Nephron (organoid): ENCODE results near the gene N4BP2.
"Not testable (repeated sequence)": the region's sequence is repeated elsewhere in the genome, so short reads cannot be mapped to it uniquely, and the experiment has no call there.

Source experiments
- H3K27ac Mint-ChIP-seq, 3 experiments: 2 replicates each; pipeline ENCODE4 v1.8.0; 2020; ENCODE audit warnings: mixed read lengths in 3 of 3, mild to moderate bottlenecking in 2 of 3, moderate library complexity in 1 of 3
- H3K27me3 Mint-ChIP-seq: 2 replicates; pipeline ENCODE4 v1.8.0; 2021; ENCODE audit warnings: low read depth, mild to moderate bottlenecking, moderate library complexity, mixed read lengths
- H3K36me3 Mint-ChIP-seq: 2 replicates; pipeline ENCODE4 v1.8.0; 2020; ENCODE audit warnings: low read depth, mixed read lengths
- H3K4me1 Mint-ChIP-seq: 2 replicates; pipeline ENCODE4 v1.8.0; 2020; ENCODE audit warnings: mixed read lengths
- H3K4me3 Mint-ChIP-seq, 3 experiments: 2 replicates each; pipeline ENCODE4 v1.8.0; 2020; ENCODE audit warnings: mild to moderate bottlenecking in 3 of 3, mixed read lengths in 3 of 3, moderate library complexity in 2 of 3
- H3K9me3 Mint-ChIP-seq: 2 replicates; pipeline ENCODE4 v1.8.0; 2020; ENCODE audit warnings: mixed read lengths
- CTCF ChIP-seq, 3 experiments: fragments of 200-600 bp; sonication (generic); IDR thresholded peaks; one replicate each; pipeline ENCODE4 v1.5.0; 2021; ENCODE audit warnings: antibody characterized with exemption in 3 of 3; ENCODE audit not compliant: unreplicated experiment in 3 of 3

The N4BP2 gene

GRCh38 chr4:40056716-40057585 is at the start of gene N4BP2:
TSS of gene N4BP2 (plus strand) at chr4:40056850. CDS start at chr4:40097341, 40,491 bp downstream.
- peak within 1 kb of the TSS; percentile 89 to 97 (median 93) for H3K4me3 Mint-ChIP-seq
- no peaks in the 10 kb centered on the region for H3K9me3 Mint-ChIP-seq
- H3K36me3 Mint-ChIP-seq, result peaks cover 9% of the 10 kb centered on the region
- TF ChIP-seq CTCF (IDR thresholded peaks at IDR 0.05; ENCODE audit: unreplicated experiment in 3 of 3), result peak; percentile 79 to 86 (median 79)
- peaks cover 28% of the 10 kb centered on the region for H3K4me1 Mint-ChIP-seq
- H3K27me3 Mint-ChIP-seq, result no peaks in the 10 kb centered on the region
- peak within 1 kb of the TSS; percentile 100 for H3K27ac Mint-ChIP-seq

GRCh38 chr4:40016007-40016406 is 40.6 kb upstream of the N4BP2 start:
- no peaks in the 10 kb centered on the region for H3K9me3 Mint-ChIP-seq
- H3K27me3 Mint-ChIP-seq, result peaks cover 3% of the 10 kb centered on the region
- H3K36me3 Mint-ChIP-seq, result no peaks in the 10 kb centered on the region
- H3K4me3 Mint-ChIP-seq, result no peak overlapping the region
- no peaks in the 10 kb centered on the region for H3K4me1 Mint-ChIP-seq
- no peak for TF ChIP-seq CTCF (IDR thresholded peaks at IDR 0.05; ENCODE audit: unreplicated experiment in 3 of 3)
- H3K27ac Mint-ChIP-seq, result no peak overlapping the region

GRCh38 chr4:40020221-40020620 is 36.4 kb upstream of the N4BP2 start:
- H3K9me3 Mint-ChIP-seq, result no peaks in the 10 kb centered on the region
- TF ChIP-seq CTCF (IDR thresholded peaks at IDR 0.05; ENCODE audit: unreplicated experiment in 3 of 3), result no peak
- no peak overlapping the region for H3K4me3 Mint-ChIP-seq
- no peaks in the 10 kb centered on the region for H3K36me3 Mint-ChIP-seq
- no peaks in the 10 kb centered on the region for H3K4me1 Mint-ChIP-seq
- H3K27ac Mint-ChIP-seq, result no peak overlapping the region
- peaks cover 4% of the 10 kb centered on the region for H3K27me3 Mint-ChIP-seq

GRCh38 chr4:40021116-40021515 is 35.5 kb upstream of the N4BP2 start:
- H3K9me3 Mint-ChIP-seq, result not testable (repeated sequence)

GRCh38 chr4:40024049-40024448 is 32.6 kb upstream of the N4BP2 start:
- H3K36me3 Mint-ChIP-seq, H3K4me1 Mint-ChIP-seq, H3K9me3 Mint-ChIP-seq, H3K27me3 Mint-ChIP-seq, H3K27ac Mint-ChIP-seq, H3K4me3 Mint-ChIP-seq: not testable (repeated sequence)

More at GRCh38 chr4:40021116-40021515, 35.5 kb upstream of the N4BP2 start:
- not testable (repeated sequence) for H3K27me3 Mint-ChIP-seq, H3K4me3 Mint-ChIP-seq, H3K36me3 Mint-ChIP-seq, H3K27ac Mint-ChIP-seq, H3K4me1 Mint-ChIP-seq

- Mint-ChIP-seq H3K27ac (no peak overlapping the region), H3K36me3 (no peaks in the 10 kb centered on the region), H3K9me3 (no peaks in the 10 kb centered on the region), H3K4me1 (no peaks in the 10 kb centered on the region), H3K4me3 (no peak overlapping the region), H3K27me3 (no peaks in the 10 kb centered on the region)
- no peak for TF ChIP-seq CTCF (IDR thresholded peaks at IDR 0.05; ENCODE audit: unreplicated experiment in 3 of 3)
Measured at GRCh38 chr4:40032785-40033184, 23.9 kb upstream of the N4BP2 start.

- Mint-ChIP-seq H3K27me3 (no peaks in the 10 kb centered on the region), H3K36me3 (no peaks in the 10 kb centered on the region), H3K4me3 (no peak overlapping the region), H3K4me1 (no peaks in the 10 kb centered on the region), H3K27ac (no peak overlapping the region), H3K9me3 (no peaks in the 10 kb centered on the region)
- no peak for TF ChIP-seq CTCF (IDR thresholded peaks at IDR 0.05; ENCODE audit: unreplicated experiment in 3 of 3)
Measured at GRCh38 chr4:40033613-40034012, 23.0 kb upstream of the N4BP2 start.
